ENCODE measurements around the gene HSH2D. TPM values are rescaled to one million over a fixed set of nuclear protein-coding genes. Genes with fewer than 3 reads are reported as not detected.

Gene HSH2D
- total RNA-seq, 1 experiment from 2014 or later, result 0.23 TPM

GRCh38 chr19:16095071-16095571, 48.4 kb upstream of the HSH2D start:
- no peak for TF ChIP-seq CTCF (IDR thresholded peaks at IDR 0.05; ENCODE audit: insufficient read depth in 1 of 2, low read depth in 1 of 2, low read length in 1 of 2, severe bottlenecking in 1 of 2, unreplicated experiment in 1 of 2)
- intact Hi-C loops (cut with micrococcal nuclease; ENCODE audit: unreplicated experiment), result no loop called here
- DNase-seq, result no peak
- Mint-ChIP-seq H3K4me3 (ENCODE audit: unreplicated experiment) (peak overlapping the region; percentile 56), H3K9me3 (ENCODE audit: unreplicated experiment) (no peaks in the 10 kb centered on the region), H3K27me3 (ENCODE audit: insufficient read depth, unreplicated experiment) (no peaks in the 10 kb centered on the region), H3K36me3 (ENCODE audit: insufficient read depth, unreplicated experiment) (peaks cover 100% of the 10 kb centered on the region), H3K4me1 (ENCODE audit: low read depth, unreplicated experiment) (peaks cover 47% of the 10 kb centered on the region), H3K27ac (ENCODE audit: unreplicated experiment) (peak overlapping the region; percentile 91)
- no peak overlapping the region for H3K4me3 ChIP-seq (ENCODE audit: low read depth, low read length)
- BruUV-seq (replicated peaks), result TSS peak; percentile 81
- CTCF ChIA-PET, result interaction anchor here (0.9 to 1.1 kb wide), 2 partner anchors 19 to 53 kb away, joined by 3 to 7 read pairs; partner anchors contain the start of gene TPM4
- H3K36me3 ChIP-seq (ENCODE audit: control insufficient read depth, insufficient read depth, low read length), result peaks cover 8% of the 10 kb centered on the region
- 0 out of 2 replicates have a peak, but pooled peaks cover 3% of the 10 kb centered on the region for H3K9me3 ChIP-seq
- POLR2A ChIA-PET, result interaction anchor here (0.6 to 1.6 kb wide), 13 partner anchors 7 to 269 kb away, joined by 3 to 7 read pairs (median 4); partner anchors contain the start of genes AP1M1, FAM32A and TPM4
- H3K27me3 ChIP-seq (replicated peaks; ENCODE audit: control insufficient read depth, insufficient read depth, low read length), result no peaks in the 10 kb centered on the region
- H3K4me1 ChIP-seq, result peaks cover 85% of the 10 kb centered on the region

GRCh38 chr19:16096280-16096855, 47.1 kb upstream of the HSH2D start:
- Mint-ChIP-seq H3K4me1 (ENCODE audit: low read depth, unreplicated experiment) (peaks cover 53% of the 10 kb centered on the region), H3K36me3 (ENCODE audit: insufficient read depth, unreplicated experiment) (peaks cover 100% of the 10 kb centered on the region), H3K27me3 (ENCODE audit: insufficient read depth, unreplicated experiment) (no peaks in the 10 kb centered on the region), H3K27ac (ENCODE audit: unreplicated experiment) (peak overlapping the region; percentile 91), H3K9me3 (ENCODE audit: unreplicated experiment) (no peaks in the 10 kb centered on the region), H3K4me3 (ENCODE audit: unreplicated experiment) (peak overlapping the region; percentile 42)
- DNase-seq, result no peak
- H3K36me3 ChIP-seq (ENCODE audit: control insufficient read depth, insufficient read depth, low read length), result peaks cover 7% of the 10 kb centered on the region
- H3K4me3 ChIP-seq (ENCODE audit: low read depth, low read length), result no peak overlapping the region
- no TSS peak for BruUV-seq (replicated peaks)
- intact Hi-C loops (cut with micrococcal nuclease; ENCODE audit: unreplicated experiment), result no loop called here
- H3K9me3 ChIP-seq, result 0 out of 2 replicates have a peak, but pooled peaks cover 3% of the 10 kb centered on the region
- no peak for TF ChIP-seq CTCF (IDR thresholded peaks at IDR 0.05; ENCODE audit: insufficient read depth in 1 of 2, low read depth in 1 of 2, low read length in 1 of 2, severe bottlenecking in 1 of 2, unreplicated experiment in 1 of 2)
- CTCF ChIA-PET, result no interaction called here
- POLR2A ChIA-PET, result interaction anchor here (0.9 to 1.1 kb wide), 2 partner anchors 19 to 20 kb away, joined by 3 to 6 read pairs; partner anchors contain the start of gene TPM4
- H3K4me1 ChIP-seq, result peaks cover 87% of the 10 kb centered on the region
- no peaks in the 10 kb centered on the region for H3K27me3 ChIP-seq (replicated peaks; ENCODE audit: control insufficient read depth, insufficient read depth, low read length)

GRCh38 chr19:16098416-16098768, 45.1 kb upstream of the HSH2D start:
- no TSS peak for BruUV-seq (replicated peaks)
- Mint-ChIP-seq H3K4me3 (ENCODE audit: unreplicated experiment) (peak overlapping the region; percentile 59), H3K4me1 (ENCODE audit: low read depth, unreplicated experiment) (peaks cover 46% of the 10 kb centered on the region), H3K9me3 (ENCODE audit: unreplicated experiment) (no peaks in the 10 kb centered on the region), H3K27me3 (ENCODE audit: insufficient read depth, unreplicated experiment) (no peaks in the 10 kb centered on the region), H3K36me3 (ENCODE audit: insufficient read depth, unreplicated experiment) (peaks cover 100% of the 10 kb centered on the region), H3K27ac (ENCODE audit: unreplicated experiment) (peak overlapping the region; percentile 91)
- DNase-seq, result no peak
- 0 out of 2 replicates have a peak, but pooled peaks cover 3% of the 10 kb centered on the region for H3K9me3 ChIP-seq
- ChIA-PET CTCF (interaction anchor here (0.6 kb wide), 1 partner anchor 448 kb away, joined by 4 read pairs; no protein-coding TSS in a partner anchor), POLR2A (no interaction called here)
- peaks cover 85% of the 10 kb centered on the region for H3K4me1 ChIP-seq
- intact Hi-C loops (cut with micrococcal nuclease; ENCODE audit: unreplicated experiment), result loop anchor here (1.0 kb wide), 1 partner anchor 13 kb away; the partner anchor contains the start of gene RAB8A
- H3K36me3 ChIP-seq (ENCODE audit: control insufficient read depth, insufficient read depth, low read length), result peaks cover 3% of the 10 kb centered on the region
- no peak overlapping the region for H3K4me3 ChIP-seq (ENCODE audit: low read depth, low read length)
- no peaks in the 10 kb centered on the region for H3K27me3 ChIP-seq (replicated peaks; ENCODE audit: control insufficient read depth, insufficient read depth, low read length)
- TF ChIP-seq CTCF (IDR thresholded peaks at IDR 0.05; ENCODE audit: insufficient read depth in 1 of 2, low read depth in 1 of 2, low read length in 1 of 2, severe bottlenecking in 1 of 2, unreplicated experiment in 1 of 2), result no peak

Data from Caco-2 (cell line).